Esophagus squamous epithelium (tissue), 5 donors: ENCODE results near the gene KIDINS220. TPM values are rescaled to one million over a fixed set of nuclear protein-coding genes. Genes with fewer than 3 reads are reported as not detected.

Experiments used
- DNase-seq: peaks from one replicate; lab custom pipeline; 2025; lab: John Stamatoyannopoulos, UW
- H3K27ac ChIP-seq, 4 donors: fragments of 200-600 bp; sonication (generic); one replicate each; pipeline ENCODE4 v1.5.1; 2016 to 2019; ENCODE audit warnings: mild to moderate bottlenecking in 1 of 4
- H3K27me3 ChIP-seq, 4 donors: fragments of 200-600 bp; sonication (generic); 1 replicate in 3 of 4; 2 replicates in 1 of 4; pipeline versions ENCODE4 v1.5.1 to v1.6.0; 2017 to 2021; ENCODE audit warnings: antibody characterized with exemption in 1 of 4
- H3K36me3 ChIP-seq, 3 donors: fragments of 200-600 bp; sonication (generic); one replicate each; pipeline ENCODE4 v1.5.1; 2016 to 2019
- H3K4me1 ChIP-seq, 3 donors: fragments of 200-600 bp; sonication (generic); one replicate each; pipeline ENCODE4 v1.5.1; 2017 to 2019
- H3K4me3 ChIP-seq, 4 donors: fragments of 200-600 bp; sonication (generic); 1 replicate in 3 of 4; 2 replicates in 1 of 4; pipeline ENCODE4 v1.5.1; 2016 to 2019; ENCODE audit warnings: mild to moderate bottlenecking in 2 of 4, moderate library complexity in 1 of 4
- H3K9me3 ChIP-seq, 3 donors: fragments of 200-600 bp; sonication (generic); one replicate each; pipeline ENCODE4 v1.5.1; 2016 to 2019
- POLR2A ChIP-seq, 4 donors: fragments of 450-650 bp; IDR thresholded peaks; one replicate each; pipeline ENCODE4 v1.6.1; 2017; ENCODE audit warnings: antibody characterized with exemption in 4 of 4, mild to moderate bottlenecking in 4 of 4, moderate library complexity in 3 of 4
- WGBS, 2 donors: methylation state at CpG; one replicate each; pipeline ENCODE4 v1.1.5; 2018; 5-methylcytosine and 5-hydroxymethylcytosine counted together
- intact Hi-C: fragments of 100-400 bp; cut with DNase I; formaldehyde crosslinking; loops from one replicate; pipeline ENCODE4 v1.15.0; 2022
- total RNA-seq, 4 donors: library from RNA; depleted of rRNA; stranded (reverse); fragments of >200 nt; gene quantifications; one replicate each; pipeline ENCODE4 v1.1.0, GENCODE V29; 2016
- TF ChIP-seq, protein P1 (sequence below), 6 experiments: fragments of 450-650 bp in 4 of 6; fragments of 200-600 bp in 2 of 6; sonication (generic) in 2 of 6; IDR thresholded peaks; one replicate each; pipeline ENCODE4 v1.5.1; 2016 to 2019; ENCODE audit warnings: antibody characterized with exemption in 6 of 6, mild to moderate bottlenecking in 4 of 6, moderate library complexity in 4 of 6
- donor health status: DM: yes; HTN: yes; CAD: no.

KIDINS220 gene
- total RNA-seq, 4 donors from 2014 or later, result 27.4 to 58.7 (median 35.7) TPM

DNA sequence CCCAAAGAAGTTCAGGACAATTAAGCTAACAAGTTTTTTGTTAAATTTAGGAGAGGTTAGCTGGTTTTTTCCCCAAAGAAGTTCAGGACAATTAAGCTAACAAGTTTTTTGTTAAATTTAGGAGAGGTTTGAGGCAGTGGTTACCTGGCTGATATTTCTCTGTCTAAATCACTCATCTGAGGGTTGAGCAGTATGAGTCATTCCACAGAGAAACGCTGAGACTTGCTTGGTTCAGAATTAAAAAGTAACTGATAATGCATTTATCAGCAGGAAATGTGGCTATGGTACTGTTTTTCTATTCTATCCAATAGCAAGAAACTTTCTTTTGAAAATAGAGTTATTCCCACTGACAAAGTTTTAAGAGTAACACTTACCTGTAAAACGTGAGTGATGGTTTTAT, 22.8 kb upstream of the KIDINS220 start:
- intact Hi-C loops, result no loop called here
- DNase-seq, result no peak
- Histone ChIP-seq H3K9me3 (no peaks in the 10 kb centered on the region), H3K36me3 (peaks cover 0 to 56% (median 0%) of the 10 kb centered on the region in 3 donors), H3K27ac (no peak overlapping the region), H3K4me1 (peaks cover 0 to 5% (median 0%) of the 10 kb centered on the region in 3 donors), H3K27me3 (no peaks in the 10 kb centered on the region), H3K4me3 (no peak overlapping the region)
- no peak for TF ChIP-seq POLR2A (IDR thresholded peaks at IDR 0.05)
- TF ChIP-seq, protein P1, sequence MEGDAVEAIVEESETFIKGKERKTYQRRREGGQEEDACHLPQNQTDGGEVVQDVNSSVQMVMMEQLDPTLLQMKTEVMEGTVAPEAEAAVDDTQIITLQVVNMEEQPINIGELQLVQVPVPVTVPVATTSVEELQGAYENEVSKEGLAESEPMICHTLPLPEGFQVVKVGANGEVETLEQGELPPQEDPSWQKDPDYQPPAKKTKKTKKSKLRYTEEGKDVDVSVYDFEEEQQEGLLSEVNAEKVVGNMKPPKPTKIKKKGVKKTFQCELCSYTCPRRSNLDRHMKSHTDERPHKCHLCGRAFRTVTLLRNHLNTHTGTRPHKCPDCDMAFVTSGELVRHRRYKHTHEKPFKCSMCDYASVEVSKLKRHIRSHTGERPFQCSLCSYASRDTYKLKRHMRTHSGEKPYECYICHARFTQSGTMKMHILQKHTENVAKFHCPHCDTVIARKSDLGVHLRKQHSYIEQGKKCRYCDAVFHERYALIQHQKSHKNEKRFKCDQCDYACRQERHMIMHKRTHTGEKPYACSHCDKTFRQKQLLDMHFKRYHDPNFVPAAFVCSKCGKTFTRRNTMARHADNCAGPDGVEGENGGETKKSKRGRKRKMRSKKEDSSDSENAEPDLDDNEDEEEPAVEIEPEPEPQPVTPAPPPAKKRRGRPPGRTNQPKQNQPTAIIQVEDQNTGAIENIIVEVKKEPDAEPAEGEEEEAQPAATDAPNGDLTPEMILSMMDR (IDR thresholded peaks at IDR 0.05), result no peak
- WGBS, 2 donors, result 30 to 45% methylated on average over 2 of the region's 2 CpGs

- Histone ChIP-seq H3K9me3 (no peaks in the 10 kb centered on the region), H3K36me3 (peaks cover 0 to 48% (median 0%) of the 10 kb centered on the region in 3 donors), H3K4me3 (no peak overlapping the region), H3K4me1 (peaks cover 0 to 5% (median 0%) of the 10 kb centered on the region in 3 donors), H3K27me3 (no peaks in the 10 kb centered on the region), H3K27ac (no peak overlapping the region)
- DNase-seq, result no peak
- WGBS, 2 donors, result 50 to 67% methylated on average over 1 of the region's 1 CpG
- no peak for TF ChIP-seq POLR2A (IDR thresholded peaks at IDR 0.05)
- TF ChIP-seq, protein P1 (IDR thresholded peaks at IDR 0.05), result no peak
- intact Hi-C loops, result no loop called here
Observed at GRCh38 chr2:8858910-8859309, 21.5 kb upstream of the KIDINS220 start.

- no peak for TF ChIP-seq POLR2A (IDR thresholded peaks at IDR 0.05)
- TF ChIP-seq, protein P1 (IDR thresholded peaks at IDR 0.05), result no peak
- peaks cover 0 to 41% (median 0%) of the 10 kb centered on the region in 3 donors for H3K36me3 ChIP-seq
- intact Hi-C loops, result no loop called here
- peaks cover 0 to 5% (median 0%) of the 10 kb centered on the region in 3 donors for H3K4me1 ChIP-seq
- H3K9me3 ChIP-seq, result no peaks in the 10 kb centered on the region
- H3K27ac ChIP-seq, result no peak overlapping the region
- no peaks in the 10 kb centered on the region for H3K27me3 ChIP-seq
- H3K4me3 ChIP-seq, result no peak overlapping the region
- WGBS, 2 donors, result 92 to 94% methylated on average over 7 of the region's 7 CpGs
- DNase-seq, result no peak
Observed at GRCh38 chr2:8858264-8858663, 20.9 kb upstream of the KIDINS220 start.

GRCh38 chr2:8857709-8858108, 20.3 kb upstream of the KIDINS220 start:
- no peaks in the 10 kb centered on the region for H3K9me3 ChIP-seq
- no peak for TF ChIP-seq POLR2A (IDR thresholded peaks at IDR 0.05)
- TF ChIP-seq, protein P1 (IDR thresholded peaks at IDR 0.05), result no peak
- peaks cover 0 to 5% (median 0%) of the 10 kb centered on the region in 3 donors for H3K4me1 ChIP-seq
- WGBS, 2 donors, result 95 to 96% methylated on average over 11 of the region's 11 CpGs
- DNase-seq, result no peak
- no peak overlapping the region for H3K4me3 ChIP-seq
- H3K36me3 ChIP-seq, result peaks cover 0 to 36% (median 0%) of the 10 kb centered on the region in 3 donors
- H3K27ac ChIP-seq, result no peak overlapping the region
- no peaks in the 10 kb centered on the region for H3K27me3 ChIP-seq
- intact Hi-C loops, result no loop called here

GRCh38 chr2:8856176-8856575, 18.8 kb upstream of the KIDINS220 start:
- DNase-seq, result no peak
- intact Hi-C loops, result no loop called here
- no peaks in the 10 kb centered on the region for H3K9me3 ChIP-seq
- H3K27ac ChIP-seq, result no peak overlapping the region
- peaks cover 0 to 20% (median 0%) of the 10 kb centered on the region in 3 donors for H3K36me3 ChIP-seq
- TF ChIP-seq, protein P1 (IDR thresholded peaks at IDR 0.05), result no peak
- TF ChIP-seq POLR2A (IDR thresholded peaks at IDR 0.05), result no peak
- 38 to 48% methylated on average over 2 of the region's 2 CpGs for WGBS, 2 donors
- H3K4me1 ChIP-seq, result peaks cover 0 to 5% (median 0%) of the 10 kb centered on the region in 3 donors
- H3K4me3 ChIP-seq, result no peak overlapping the region
- no peaks in the 10 kb centered on the region for H3K27me3 ChIP-seq
